ENCODE results near the gene AURKAIP1.
"Not testable (repeated sequence)": the region's sequence is repeated elsewhere in the genome, so short reads cannot be mapped to it uniquely, and the experiment has no call there.

The AURKAIP1 gene

GRCh38 chr1:1387098-1388077 is 12.4 kb upstream of the AURKAIP1 start:
- in situ Hi-C loops (cut with HindIII; ENCODE audit: low sequenced_read_pairs): no loop called here

- in situ Hi-C loops (cut with HindIII; ENCODE audit: low sequenced_read_pairs): no loop called here
Observed at GRCh38 chr1:1385931-1386330, 10.9 kb upstream of the AURKAIP1 start.

GRCh38 chr1:1385339-1385738 is 10.3 kb upstream of the AURKAIP1 start:
- in situ Hi-C loops (cut with HindIII; ENCODE audit: low sequenced_read_pairs): not testable (repeated sequence)

GRCh38 chr1:1381294-1381693 is 6.3 kb upstream of the AURKAIP1 start:
- in situ Hi-C loops (cut with HindIII; ENCODE audit: low sequenced_read_pairs): no loop called here

GRCh38 chr1:1380860-1381259 is 5.9 kb upstream of the AURKAIP1 start:
- in situ Hi-C loops (cut with HindIII; ENCODE audit: low sequenced_read_pairs): no loop called here

GRCh38 chr1:1377540-1378205 is 2.7 kb upstream of the AURKAIP1 start:
- in situ Hi-C loops (cut with HindIII; ENCODE audit: low sequenced_read_pairs): loop anchor here (10.0 kb wide), 4 partner anchors 103 to 177 kb away; partner anchors contain the start of gene UBE2J2

GRCh38 chr1:1376551-1377226 is 1.7 kb upstream of the AURKAIP1 start:
- in situ Hi-C loops (cut with HindIII; ENCODE audit: low sequenced_read_pairs): loop anchor here (10.0 kb wide), 4 partner anchors 102 to 178 kb away; partner anchors contain the start of gene UBE2J2

- in situ Hi-C loops (cut with HindIII; ENCODE audit: low sequenced_read_pairs): loop anchor here (5.0 to 10.0 kb wide), 6 partner anchors 78 to 262 kb away; partner anchors contain the start of gene UBE2J2
Observed at GRCh38 chr1:1374589-1374928, 448 bp downstream of the AURKAIP1 start.

GRCh38 chr1:1373815-1374588 is 1.0 kb downstream of the AURKAIP1 start:
- in situ Hi-C loops (cut with HindIII; ENCODE audit: low sequenced_read_pairs): loop anchor here (5.0 to 10.0 kb wide), 6 partner anchors 78 to 262 kb away; partner anchors contain the start of gene UBE2J2

GRCh38 chr1:1373051-1373814 is 1.8 kb downstream of the AURKAIP1 start:
- in situ Hi-C loops (cut with HindIII; ENCODE audit: low sequenced_read_pairs): loop anchor here (5.0 to 10.0 kb wide), 6 partner anchors 79 to 261 kb away; partner anchors contain the start of gene UBE2J2

GRCh38 chr1:1371746-1372711 is 3.0 kb downstream of the AURKAIP1 start:
- in situ Hi-C loops (cut with HindIII; ENCODE audit: low sequenced_read_pairs): loop anchor here (5.0 to 10.0 kb wide), 6 partner anchors 80 to 260 kb away; partner anchors contain the start of gene UBE2J2

- in situ Hi-C loops (cut with HindIII; ENCODE audit: low sequenced_read_pairs): loop anchor here (5.0 to 10.0 kb wide), 6 partner anchors 81 to 259 kb away; partner anchors contain the start of gene UBE2J2
Observed at GRCh38 chr1:1371364-1371745, 3.7 kb downstream of the AURKAIP1 start.

- in situ Hi-C loops (cut with HindIII; ENCODE audit: low sequenced_read_pairs): loop anchor here (5.0 to 10.0 kb wide), 6 partner anchors 81 to 259 kb away; partner anchors contain the start of gene UBE2J2
Observed at GRCh38 chr1:1370771-1371300, 4.2 kb downstream of the AURKAIP1 start.

GRCh38 chr1:1370094-1370493 is 4.9 kb downstream of the AURKAIP1 start:
- in situ Hi-C loops (cut with HindIII; ENCODE audit: low sequenced_read_pairs): loop anchor here (5.0 to 10.0 kb wide), 6 partner anchors 82 to 258 kb away; partner anchors contain the start of gene UBE2J2

- in situ Hi-C loops (cut with HindIII; ENCODE audit: low sequenced_read_pairs): no loop called here
Observed at GRCh38 chr1:1367315-1367714, 7.7 kb downstream of the AURKAIP1 start.

- in situ Hi-C loops (cut with HindIII; ENCODE audit: low sequenced_read_pairs): no loop called here
Observed at GRCh38 chr1:1366699-1367066, 8.3 kb downstream of the AURKAIP1 start.

- in situ Hi-C loops (cut with HindIII; ENCODE audit: low sequenced_read_pairs): no loop called here
Observed at GRCh38 chr1:1365875-1366698, 8.9 kb downstream of the AURKAIP1 start.

Data from endothelial cell of hepatic sinusoid (primary cell).